Loucy (cell line): Measurements from ENCODE around the gene MS4A10.

ENCODE experiments used
- CTCF ChIP-seq: fragments of 200-600 bp; sonication (generic); conservative IDR thresholded peaks from 2 replicates; pipeline ENCODE4 v1.5.1; 2014; ENCODE audit warnings: mild to moderate bottlenecking, antibody characterized with exemption, low read length
- EZH2phosphoT487 ChIP-seq: fragments of 200-600 bp; IDR thresholded peaks from 2 replicates; pipeline ENCODE4 v1.6.1; 2018; ENCODE audit warnings: antibody characterized with exemption, mild to moderate bottlenecking, moderate library complexity, borderline replicate concordance

DNA sequence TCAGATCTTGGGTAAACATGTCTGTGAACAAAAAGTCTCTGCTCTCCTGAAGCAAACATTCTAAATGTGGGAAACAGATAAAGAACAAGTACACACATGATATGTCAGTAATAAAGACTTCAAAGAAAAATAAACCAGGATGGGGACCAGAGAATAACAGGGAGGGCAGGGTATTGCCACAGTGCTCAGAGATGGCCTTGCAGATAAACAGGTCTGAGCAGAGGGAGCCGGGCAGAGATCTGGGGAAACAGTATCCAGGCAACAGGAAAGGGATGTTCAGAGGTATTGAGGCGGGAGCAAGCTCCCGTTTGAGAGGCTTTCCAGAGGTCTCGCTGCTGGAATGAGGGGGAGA lies 59.7 kb downstream of the MS4A10 start:
- no peak for TF ChIP-seq CTCF
- no peak for TF ChIP-seq EZH2phosphoT487
